Progenitor cell of endocrine pancreas (in vitro differentiated cells): Measurements from ENCODE around the gene BICD1. TPM values are rescaled to one million over a fixed set of nuclear protein-coding genes. Genes with fewer than 3 reads are reported as not detected.

ENCODE experiments used
- DNase-seq: peaks from one replicate; pipeline ENCODE4 v3.0.0; 2021; ENCODE audit warnings: low spot score; ENCODE audit not compliant: unreplicated experiment
- H3K27ac Mint-ChIP-seq: 2 replicates; pipeline ENCODE4 v1.8.0; 2021; ENCODE audit warnings: mild to moderate bottlenecking, moderate library complexity, mixed read lengths
- H3K27me3 Mint-ChIP-seq: 2 replicates; pipeline ENCODE4 v1.8.0; 2021; ENCODE audit warnings: mixed read lengths
- H3K36me3 Mint-ChIP-seq: 2 replicates; pipeline ENCODE4 v1.8.0; 2022; ENCODE audit warnings: mixed read lengths; ENCODE audit not compliant: insufficient read depth
- H3K4me1 Mint-ChIP-seq: 2 replicates; pipeline ENCODE4 v1.8.0; 2021; ENCODE audit warnings: low read depth, mixed read lengths
- H3K4me3 Mint-ChIP-seq: 2 replicates; pipeline ENCODE4 v1.8.0; 2021; ENCODE audit warnings: low read depth, mild to moderate bottlenecking, moderate library complexity, mixed read lengths
- H3K9me3 Mint-ChIP-seq: 2 replicates; pipeline ENCODE4 v1.8.0; 2021; ENCODE audit warnings: low read depth, mixed read lengths
- CTCF ChIP-seq: fragments of 200-600 bp; sonication (generic); IDR thresholded peaks from one replicate; pipeline ENCODE4 v1.5.0; 2021; ENCODE audit warnings: antibody characterized with exemption, mild to moderate bottlenecking; ENCODE audit not compliant: unreplicated experiment
- total RNA-seq: library from RNA; stranded (reverse); gene quantifications from 2 replicates; pipeline ENCODE4 v1.2.1, GENCODE V29; 2021

BICD1 gene
- total RNA-seq, 1 donor from 2014 or later = 88.4 TPM

- no peak overlapping the region for H3K27ac Mint-ChIP-seq
- TF ChIP-seq CTCF = no peak
- no peak for DNase-seq
- H3K27me3 Mint-ChIP-seq = no peaks in the 10 kb centered on the region
- H3K9me3 Mint-ChIP-seq = peaks cover 5% of the 10 kb centered on the region
- no peak overlapping the region for H3K4me3 Mint-ChIP-seq
- no peaks in the 10 kb centered on the region for H3K4me1 Mint-ChIP-seq
- H3K36me3 Mint-ChIP-seq = peaks cover 11% of the 10 kb centered on the region
Observed at GRCh38 chr12:32205731-32206130, 99.1 kb downstream of the BICD1 start.

GRCh38 chr12:32208355-32208754 is 101.7 kb downstream of the BICD1 start:
- no peak for TF ChIP-seq CTCF
- no peak overlapping the region for H3K4me3 Mint-ChIP-seq
- no peaks in the 10 kb centered on the region for H3K27me3 Mint-ChIP-seq
- peaks cover 8% of the 10 kb centered on the region for H3K36me3 Mint-ChIP-seq
- H3K27ac Mint-ChIP-seq = no peak overlapping the region
- DNase-seq = no peak
- peaks cover 3% of the 10 kb centered on the region for H3K4me1 Mint-ChIP-seq
- peaks cover 5% of the 10 kb centered on the region for H3K9me3 Mint-ChIP-seq

- Mint-ChIP-seq H3K27me3 (no peaks in the 10 kb centered on the region), H3K9me3 (no peaks in the 10 kb centered on the region), H3K4me3 (no peak overlapping the region), H3K4me1 (peaks cover 3% of the 10 kb centered on the region), H3K27ac (no peak overlapping the region), H3K36me3 (peaks cover 3% of the 10 kb centered on the region)
- no peak for TF ChIP-seq CTCF
- DNase-seq = no peak
Observed at GRCh38 chr12:32211066-32211899, 104.6 kb downstream of the BICD1 start.

- Mint-ChIP-seq H3K4me3 (no peak overlapping the region), H3K27me3 (no peaks in the 10 kb centered on the region), H3K36me3 (peaks cover 8% of the 10 kb centered on the region), H3K4me1 (peaks cover 3% of the 10 kb centered on the region), H3K27ac (no peak overlapping the region), H3K9me3 (no peaks in the 10 kb centered on the region)
- TF ChIP-seq CTCF = no peak
- no peak for DNase-seq
Observed at GRCh38 chr12:32211900-32212156, 105.2 kb downstream of the BICD1 start.

GRCh38 chr12:32214723-32215122 is 108.1 kb downstream of the BICD1 start:
- Mint-ChIP-seq H3K4me3 (no peak overlapping the region), H3K36me3 (peaks cover 27% of the 10 kb centered on the region), H3K9me3 (peaks cover 7% of the 10 kb centered on the region), H3K27me3 (no peaks in the 10 kb centered on the region), H3K4me1 (peaks cover 3% of the 10 kb centered on the region), H3K27ac (no peak overlapping the region)
- TF ChIP-seq CTCF = no peak
- no peak for DNase-seq
